Natural killer cell (primary cell): ENCODE measurements around the gene OR2T1. TPM values are rescaled to one million over a fixed set of nuclear protein-coding genes. Genes with fewer than 3 reads are reported as not detected.

ENCODE experiments used
- ATAC-seq, 3 donors: fragments of 150-1000 bp in 2 of 3; fragments of 200-7000 bp in 1 of 3; cut with Tn5 transposase; 1 replicate in 1 of 3; 2 replicates in 2 of 3; pipeline ENCODE4 v1.10.0; 2021; ENCODE audit warnings: mild to moderate bottlenecking in 2 of 3, moderate library complexity in 2 of 3
- DNase-seq, 2 donors: peaks; one replicate each; pipeline versions ENCODE4 v3.0.0 to v3.0.0-alpha.2; 2013 to 2021; ENCODE audit warnings: mixed read lengths in 1 of 2
- H3K27ac ChIP-seq: one replicate; pipeline ENCODE4 v1.5.1; 2013; ENCODE audit warnings: mild to moderate bottlenecking, low read length
- H3K27me3 ChIP-seq: one replicate; pipeline ENCODE4 v1.6.1; 2013; ENCODE audit warnings: low read length; ENCODE audit not compliant: control insufficient read depth, insufficient read depth
- H3K36me3 ChIP-seq: one replicate; pipeline ENCODE4 v1.6.1; 2013; ENCODE audit warnings: low read length; ENCODE audit not compliant: control insufficient read depth, insufficient read depth
- H3K4me1 ChIP-seq: one replicate; pipeline ENCODE4 v1.6.1; 2013; ENCODE audit warnings: low read length; ENCODE audit not compliant: control insufficient read depth, insufficient read depth
- H3K4me3 ChIP-seq: one replicate; pipeline ENCODE4 v1.5.1; 2013; ENCODE audit warnings: low read length
- H3K9me3 ChIP-seq: one replicate; pipeline ENCODE4 v1.6.1; 2013; ENCODE audit warnings: low read length; ENCODE audit not compliant: control insufficient read depth, insufficient read depth
- H3K27ac Mint-ChIP-seq, 2 donors: one replicate each; pipeline ENCODE4 v1.8.0; 2022; ENCODE audit warnings: mild to moderate bottlenecking in 2 of 2, mixed read lengths in 2 of 2, moderate library complexity in 1 of 2
- H3K27me3 Mint-ChIP-seq, 2 donors: one replicate each; pipeline ENCODE4 v1.8.0; 2022; ENCODE audit warnings: low read depth in 2 of 2, mixed read lengths in 2 of 2
- H3K36me3 Mint-ChIP-seq: one replicate; pipeline ENCODE4 v1.8.0; 2022; ENCODE audit warnings: mixed read lengths
- H3K4me1 Mint-ChIP-seq, 2 donors: one replicate each; pipeline ENCODE4 v1.8.0; 2022; ENCODE audit warnings: mixed read lengths in 2 of 2
- H3K4me3 Mint-ChIP-seq: one replicate; pipeline ENCODE4 v1.8.0; 2022; ENCODE audit warnings: mild to moderate bottlenecking, moderate library complexity, mixed read lengths
- H3K9me3 Mint-ChIP-seq, 2 donors: one replicate each; pipeline ENCODE4 v1.8.0; 2022; ENCODE audit warnings: mixed read lengths in 2 of 2
- CTCF ChIP-seq: fragments of 200-600 bp; IDR thresholded peaks from one replicate; pipeline ENCODE4 v1.8.0; 2022; ENCODE audit warnings: antibody characterized with exemption
- WGBS: methylation state at CpG from one replicate; pipeline ENCODE4 v1.1.7; 2013; ENCODE audit warnings: missing lambda C conversion rate; ENCODE audit not compliant: insufficient coverage; 5-methylcytosine and 5-hydroxymethylcytosine counted together
- intact Hi-C: fragments of 100-400 bp; cut with micrococcal nuclease; formaldehyde crosslinking; loops from one replicate; pipeline ENCODE4 v1.14.2; 2022
- total RNA-seq, 4 donors: library from RNA; stranded (reverse); fragments of 120-200 nt in 1 of 4; gene quantifications; one replicate each; pipeline versions ENCODE4 v1.2.3 to v1.2.4, GENCODE V29; 2013 to 2022

OR2T1 gene
- not detected for total RNA-seq
- not detected for total RNA-seq (2013)

DNA sequence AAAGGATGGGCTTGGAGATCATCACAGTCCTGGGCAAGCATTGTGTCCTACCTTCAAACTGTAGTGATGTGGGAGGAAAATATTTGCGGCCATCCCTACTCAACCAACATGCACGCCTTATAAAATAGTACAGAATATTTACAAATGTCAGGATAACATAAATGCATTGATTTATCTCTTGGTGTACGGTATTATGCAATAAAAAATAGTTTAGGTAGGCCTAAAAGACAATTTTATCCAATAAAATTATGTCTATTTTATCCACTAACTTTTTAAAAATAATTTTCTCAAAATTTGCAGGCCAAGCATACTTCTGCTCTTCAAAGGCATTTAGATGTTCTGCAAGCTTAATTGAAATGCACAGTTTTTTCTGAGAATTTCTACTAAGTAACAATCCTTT, at the start of gene OR2T1:
TSS of gene OR2T1 (plus strand) at position 301 of the 400 bp plus-strand sequence. CDS start 3,100 bp downstream, outside the sequence.
- no peaks in the 10 kb centered on the region for H3K27me3 Mint-ChIP-seq
- no peak within 1 kb of the TSS for H3K4me3 Mint-ChIP-seq
- H3K4me1 ChIP-seq: no peaks in the 10 kb centered on the region
- intact Hi-C loops: no loop called here
- no peaks in the 10 kb centered on the region for H3K36me3 ChIP-seq
- H3K27me3 ChIP-seq: no peaks in the 10 kb centered on the region
- H3K9me3 ChIP-seq: no peaks in the 10 kb centered on the region
- no peak for TF ChIP-seq CTCF
- H3K27ac Mint-ChIP-seq: no peak within 1 kb of the TSS
- no peak within 1 kb of the TSS for H3K27ac ChIP-seq
- no peak for ATAC-seq
- H3K9me3 Mint-ChIP-seq: peaks cover 3% of the 10 kb centered on the region in 2 donors
- WGBS: no CpG with 5 or more reads among the region's 3 CpGs
- no peak within 1 kb of the TSS for H3K4me3 ChIP-seq
- DNase-seq: no peak
- H3K36me3 Mint-ChIP-seq: no peaks in the 10 kb centered on the region
- H3K4me1 Mint-ChIP-seq: no peaks in the 10 kb centered on the region

DNA sequence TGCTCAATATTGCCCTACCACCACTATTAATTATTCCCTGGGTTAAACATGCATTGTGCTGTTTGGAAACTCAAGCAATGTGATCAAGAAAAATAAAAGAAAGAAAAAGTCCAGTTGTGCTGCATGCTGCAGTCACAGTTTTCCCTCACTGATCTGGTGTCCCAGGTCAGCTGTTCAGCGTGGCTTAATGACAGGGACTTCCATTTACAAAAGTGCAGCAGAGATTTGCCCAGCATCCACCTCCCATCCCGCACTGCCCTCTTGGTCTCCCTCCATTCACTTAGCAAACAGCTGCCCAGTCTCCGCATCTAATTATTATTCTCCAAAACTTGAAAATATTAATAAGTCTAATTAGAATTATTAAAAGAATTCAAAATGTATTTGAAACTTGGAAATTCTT, 43.4 kb upstream of the OR2T1 start:
- intact Hi-C loops: no loop called here
- no peak overlapping the region for H3K27ac Mint-ChIP-seq

GRCh38 chr1:248361121-248361715, 41.6 kb upstream of the OR2T1 start, which contains the start of gene OR2T4:
Gene OR2T4 (plus strand): TSS chr1:248361665. CDS start chr1:248361665, 0 bp downstream.
- no peak within 1 kb of the TSS for H3K27ac ChIP-seq
- no peaks in the 10 kb centered on the region for H3K27me3 Mint-ChIP-seq
- WGBS: 63% methylated on average over 1 of the region's 3 CpGs
- no peak for ATAC-seq
- H3K36me3 Mint-ChIP-seq: no peaks in the 10 kb centered on the region
- no peak for DNase-seq
- H3K27me3 ChIP-seq: no peaks in the 10 kb centered on the region
- H3K9me3 ChIP-seq: no peaks in the 10 kb centered on the region
- intact Hi-C loops: no loop called here
- H3K4me1 ChIP-seq: no peaks in the 10 kb centered on the region
- no peak for TF ChIP-seq CTCF
- peaks cover 0 to 4% of the 10 kb centered on the region in 2 donors for H3K9me3 Mint-ChIP-seq
- no peaks in the 10 kb centered on the region for H3K36me3 ChIP-seq
- H3K4me3 Mint-ChIP-seq: no peak within 1 kb of the TSS
- no peaks in the 10 kb centered on the region for H3K4me1 Mint-ChIP-seq
- no peak within 1 kb of the TSS for H3K4me3 ChIP-seq
- H3K27ac Mint-ChIP-seq: no peak within 1 kb of the TSS

More for the DNA sequence above, 43.4 kb upstream of the OR2T1 start:
- Mint-ChIP-seq H3K36me3 (no peaks in the 10 kb centered on the region), H3K4me1 (no peaks in the 10 kb centered on the region), H3K4me3 (no peak overlapping the region), H3K27me3 (no peaks in the 10 kb centered on the region), H3K9me3 (peaks cover 0 to 4% of the 10 kb centered on the region in 2 donors)
- ATAC-seq (no peak), DNase-seq (no peak)
- WGBS: 43% methylated on average over 2 of the region's 3 CpGs
- no peaks in the 10 kb centered on the region for H3K27me3 ChIP-seq
- H3K4me1 ChIP-seq: no peaks in the 10 kb centered on the region
- H3K4me3 ChIP-seq: no peak overlapping the region
- H3K27ac ChIP-seq: no peak overlapping the region
- no peak for TF ChIP-seq CTCF
- H3K9me3 ChIP-seq: no peaks in the 10 kb centered on the region
- H3K36me3 ChIP-seq: no peaks in the 10 kb centered on the region

GRCh38 chr1:248366609-248367008, 36.2 kb upstream of the OR2T1 start:
- Mint-ChIP-seq H3K4me3 (no peak overlapping the region), H3K27ac (no peak overlapping the region), H3K36me3 (no peaks in the 10 kb centered on the region), H3K4me1 (no peaks in the 10 kb centered on the region), H3K27me3 (no peaks in the 10 kb centered on the region), H3K9me3 (peaks cover 0 to 4% of the 10 kb centered on the region in 2 donors)
- intact Hi-C loops: no loop called here
- TF ChIP-seq CTCF: no peak
- Histone ChIP-seq H3K9me3 (no peaks in the 10 kb centered on the region), H3K27ac (no peak overlapping the region), H3K36me3 (no peaks in the 10 kb centered on the region), H3K4me3 (no peak overlapping the region), H3K4me1 (no peaks in the 10 kb centered on the region), H3K27me3 (no peaks in the 10 kb centered on the region)
- DNase-seq: no peak
- no peak for ATAC-seq
